Ascending aorta (tissue), 2 donors: ENCODE results near the gene PLEKHA1. TPM values are rescaled to one million over a fixed set of nuclear protein-coding genes. Genes with fewer than 3 reads are reported as not detected.

ENCODE experiments used
- DNase-seq, 2 donors: peaks; one replicate each; pipeline ENCODE4 v3.0.0-alpha.2; 2019; ENCODE audit warnings: low spot score in 2 of 2
- H3K27ac ChIP-seq, 2 donors: fragments of 200-600 bp; sonication (generic); one replicate each; pipeline ENCODE4 v1.5.1; 2016 to 2017; ENCODE audit warnings: mild to moderate bottlenecking in 1 of 2
- H3K27me3 ChIP-seq: fragments of 200-600 bp; sonication (generic); one replicate; pipeline ENCODE4 v1.5.1; 2017
- H3K36me3 ChIP-seq, 2 donors: fragments of 200-600 bp; sonication (generic); one replicate each; pipeline ENCODE4 v1.5.1; 2016
- H3K4me1 ChIP-seq, 2 donors: fragments of 200-600 bp; sonication (generic); one replicate each; pipeline ENCODE4 v1.5.1; 2016 to 2017; ENCODE audit warnings: mild to moderate bottlenecking in 1 of 2
- H3K4me3 ChIP-seq, 2 donors: fragments of 200-600 bp; sonication (generic); one replicate each; pipeline ENCODE4 v1.5.1; 2016 to 2017; ENCODE audit warnings: mild to moderate bottlenecking in 1 of 2
- H3K9me3 ChIP-seq, 2 donors: fragments of 200-600 bp; sonication (generic); one replicate each; pipeline ENCODE4 v1.5.1; 2016
- intact Hi-C: fragments of 100-400 bp; cut with DNase I; formaldehyde crosslinking; loops from one replicate; pipeline ENCODE4 v1.15.1; 2023
- total RNA-seq: library from RNA; depleted of rRNA; stranded (reverse); fragments of >200 nt; gene quantifications from one replicate; pipeline ENCODE4 v1.1.0, GENCODE V29; 2016
- TF ChIP-seq, protein P1 (sequence below), 3 experiments: fragments of 200-600 bp in 2 of 3; fragments of 450-650 bp in 1 of 3; sonication (generic) in 2 of 3; IDR thresholded peaks; one replicate each; pipeline ENCODE4 v1.5.1; 2016 to 2019; ENCODE audit warnings: antibody characterized with exemption in 3 of 3, mild to moderate bottlenecking in 1 of 3, moderate library complexity in 1 of 3

PLEKHA1 gene
- total RNA-seq, 1 donor from 2014 or later, result 128 TPM

DNA sequence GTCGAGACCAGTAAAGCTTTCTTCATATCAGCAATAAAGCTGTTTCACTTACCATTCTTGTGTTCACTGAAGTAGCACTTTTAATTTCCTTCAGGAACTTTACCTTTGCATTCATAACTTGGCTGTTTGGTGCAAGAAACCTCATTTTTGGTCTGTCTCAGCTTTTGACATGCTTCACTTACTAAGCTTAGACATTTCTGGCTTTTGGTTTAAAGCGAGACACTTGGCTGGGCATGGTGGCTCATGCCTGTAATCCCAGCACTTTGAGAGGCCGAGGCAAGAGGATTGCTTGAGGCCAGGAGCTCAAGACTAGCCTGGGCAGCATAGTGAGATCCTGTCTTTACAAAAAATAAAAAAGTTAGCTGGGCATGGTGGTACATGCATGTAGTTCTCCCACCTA, 15.8 kb downstream of the PLEKHA1 start:
- H3K4me3 ChIP-seq, result no peak overlapping the region
- no peak for DNase-seq
- TF ChIP-seq, protein P1, sequence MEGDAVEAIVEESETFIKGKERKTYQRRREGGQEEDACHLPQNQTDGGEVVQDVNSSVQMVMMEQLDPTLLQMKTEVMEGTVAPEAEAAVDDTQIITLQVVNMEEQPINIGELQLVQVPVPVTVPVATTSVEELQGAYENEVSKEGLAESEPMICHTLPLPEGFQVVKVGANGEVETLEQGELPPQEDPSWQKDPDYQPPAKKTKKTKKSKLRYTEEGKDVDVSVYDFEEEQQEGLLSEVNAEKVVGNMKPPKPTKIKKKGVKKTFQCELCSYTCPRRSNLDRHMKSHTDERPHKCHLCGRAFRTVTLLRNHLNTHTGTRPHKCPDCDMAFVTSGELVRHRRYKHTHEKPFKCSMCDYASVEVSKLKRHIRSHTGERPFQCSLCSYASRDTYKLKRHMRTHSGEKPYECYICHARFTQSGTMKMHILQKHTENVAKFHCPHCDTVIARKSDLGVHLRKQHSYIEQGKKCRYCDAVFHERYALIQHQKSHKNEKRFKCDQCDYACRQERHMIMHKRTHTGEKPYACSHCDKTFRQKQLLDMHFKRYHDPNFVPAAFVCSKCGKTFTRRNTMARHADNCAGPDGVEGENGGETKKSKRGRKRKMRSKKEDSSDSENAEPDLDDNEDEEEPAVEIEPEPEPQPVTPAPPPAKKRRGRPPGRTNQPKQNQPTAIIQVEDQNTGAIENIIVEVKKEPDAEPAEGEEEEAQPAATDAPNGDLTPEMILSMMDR (IDR thresholded peaks at IDR 0.05), result no peak
- H3K9me3 ChIP-seq, result no peaks in the 10 kb centered on the region
- H3K27me3 ChIP-seq, result no peaks in the 10 kb centered on the region
- H3K27ac ChIP-seq, result no peak overlapping the region
- peaks cover 0 to 10% of the 10 kb centered on the region in 2 donors for H3K4me1 ChIP-seq
- peaks cover 8 to 11% of the 10 kb centered on the region in 2 donors for H3K36me3 ChIP-seq
- intact Hi-C loops, result no loop called here

GRCh38 chr10:122390679-122391078, 16.2 kb downstream of the PLEKHA1 start:
- no peak overlapping the region for H3K27ac ChIP-seq
- peaks cover 0 to 10% of the 10 kb centered on the region in 2 donors for H3K4me1 ChIP-seq
- H3K9me3 ChIP-seq, result no peaks in the 10 kb centered on the region
- no peak for DNase-seq
- TF ChIP-seq, protein P1 (IDR thresholded peaks at IDR 0.05), result no peak
- no peak overlapping the region for H3K4me3 ChIP-seq
- intact Hi-C loops, result no loop called here
- no peaks in the 10 kb centered on the region for H3K27me3 ChIP-seq
- H3K36me3 ChIP-seq, result peaks cover 8 to 11% of the 10 kb centered on the region in 2 donors

- intact Hi-C loops, result no loop called here
- TF ChIP-seq, protein P1 (IDR thresholded peaks at IDR 0.05), result no peak
- DNase-seq, result no peak
- Histone ChIP-seq H3K4me1 (peaks cover 0 to 10% of the 10 kb centered on the region in 2 donors), H3K9me3 (no peaks in the 10 kb centered on the region), H3K27ac (no peak overlapping the region), H3K4me3 (no peak overlapping the region), H3K27me3 (no peaks in the 10 kb centered on the region), H3K36me3 (peaks cover 8 to 11% of the 10 kb centered on the region in 2 donors)
These were observed 17.4 kb downstream of the PLEKHA1 start for GRCh38 chr10:122391875-122392274.

DNA sequence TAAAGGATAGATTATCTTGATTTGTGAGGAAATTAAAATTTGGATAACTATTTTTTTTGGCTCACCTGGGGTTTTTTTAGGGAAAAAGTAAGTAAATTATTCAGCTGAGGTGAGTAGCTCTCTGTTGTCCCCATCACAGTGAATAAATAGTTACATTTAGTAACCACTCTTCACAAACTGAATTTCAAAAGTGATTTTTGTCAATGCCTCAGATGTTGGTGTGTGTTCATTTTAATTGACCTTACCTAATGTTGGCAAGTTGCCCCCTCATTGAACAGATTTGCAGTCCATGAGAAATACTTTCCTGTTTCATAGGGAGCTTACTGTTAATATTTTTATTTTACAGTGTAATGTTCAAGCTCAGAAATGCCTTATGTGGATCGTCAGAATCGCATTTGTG, 18.3 kb downstream of the PLEKHA1 start:
- intact Hi-C loops, result no loop called here
- no peak overlapping the region for H3K27ac ChIP-seq
- no peaks in the 10 kb centered on the region for H3K27me3 ChIP-seq
- TF ChIP-seq, protein P1 (IDR thresholded peaks at IDR 0.05), result no peak
- peaks cover 8 to 11% of the 10 kb centered on the region in 2 donors for H3K36me3 ChIP-seq
- H3K9me3 ChIP-seq, result no peaks in the 10 kb centered on the region
- no peak overlapping the region for H3K4me3 ChIP-seq
- H3K4me1 ChIP-seq, result peaks cover 0 to 14% of the 10 kb centered on the region in 2 donors
- DNase-seq, result no peak

- Histone ChIP-seq H3K4me1 (peaks cover 0 to 14% of the 10 kb centered on the region in 2 donors), H3K27ac (no peak overlapping the region), H3K27me3 (no peaks in the 10 kb centered on the region), H3K36me3 (peaks cover 8 to 11% of the 10 kb centered on the region in 2 donors), H3K9me3 (no peaks in the 10 kb centered on the region), H3K4me3 (no peak overlapping the region)
- no peak for DNase-seq
- TF ChIP-seq, protein P1 (IDR thresholded peaks at IDR 0.05), result no peak
- intact Hi-C loops, result no loop called here
These were observed 18.8 kb downstream of the PLEKHA1 start for GRCh38 chr10:122393288-122393687.
